ENCODE data around the gene NETO2.

- TF ChIP-seq POLR2AphosphoS5 (IDR thresholded peaks at IDR 0.05; ENCODE audit: low read depth, low read length), result no peak
- TF ChIP-seq POLR2A (IDR thresholded peaks at IDR 0.05; ENCODE audit: low read depth, low read length), result no peak
- no peak for TF ChIP-seq TAF1 (IDR thresholded peaks at IDR 0.05; ENCODE audit: borderline replicate concordance, low read depth, low read length)
Observed at GRCh38 chr16:47081115-47081514, 62.6 kb downstream of the NETO2 start.

Data from GM12892 (cell line).